Daoy (cell line): Measurements from ENCODE around the gene EPO. TPM values are rescaled to one million over a fixed set of nuclear protein-coding genes. Genes with fewer than 3 reads are reported as not detected.

Experiments used
- DNase-seq: peaks from one replicate; pipeline ENCODE4 v3.0.0-alpha.2; 2015; ENCODE audit warnings: low read depth
- total RNA-seq: library from RNA; depleted of rRNA; stranded (reverse); fragments of >200 nt; shearing (Covaris generic); gene quantifications from 2 replicates; pipeline ENCODE4 v1.2.3, GENCODE V29; 2014; rRNA removed

EPO gene
- not detected in 2 replicates for total RNA-seq

- DNase-seq = no peak
These were observed at the start of gene EPO for GRCh38 chr7:100720279-100720670. Gene EPO (plus strand): TSS chr7:100720468. CDS start chr7:100720981, 513 bp downstream.

- no peak for DNase-seq
These were observed 48.6 kb upstream of the EPO start for GRCh38 chr7:100671353-100672327.

- peak; percentile 100 for DNase-seq
These were observed 46.8 kb upstream of the EPO start, which contains the start of gene GNB2 for GRCh38 chr7:100673302-100673941. Gene GNB2 (plus strand): TSS chr7:100673740. CDS start chr7:100676266, 2,526 bp downstream.

- DNase-seq = peak; percentile 50
These were observed 46.3 kb upstream of the EPO start for GRCh38 chr7:100673942-100674410.

- DNase-seq = peak; percentile 58
These were observed 45.7 kb upstream of the EPO start for GRCh38 chr7:100674411-100675104.

- DNase-seq = peak; percentile 36
These were observed 45.2 kb upstream of the EPO start for GRCh38 chr7:100675105-100675451.

- peak; percentile 76 for DNase-seq
These were observed 44.5 kb upstream of the EPO start for GRCh38 chr7:100675581-100676350.

GRCh38 chr7:100676501-100677306 is 43.6 kb upstream of the EPO start:
- no peak for DNase-seq

GRCh38 chr7:100677308-100678267 is 42.7 kb upstream of the EPO start:
- no peak for DNase-seq

GRCh38 chr7:100678291-100678984 is 41.8 kb upstream of the EPO start:
- no peak for DNase-seq

- no peak for DNase-seq
These were observed 40.9 kb upstream of the EPO start for GRCh38 chr7:100679129-100679926.

- peak; percentile 35 for DNase-seq
These were observed 40.2 kb upstream of the EPO start for GRCh38 chr7:100679927-100680575.

- no peak for DNase-seq
These were observed 39.5 kb upstream of the EPO start for GRCh38 chr7:100680576-100681271.

- no peak for DNase-seq
These were observed 38.6 kb upstream of the EPO start for GRCh38 chr7:100681491-100682227.

GRCh38 chr7:100682228-100682741 is 38.0 kb upstream of the EPO start:
- DNase-seq = peak; percentile 77
